Esophagus squamous epithelium (tissue), 5 donors: ENCODE measurements around the gene GPRIN3. TPM values are rescaled to one million over a fixed set of nuclear protein-coding genes. Genes with fewer than 3 reads are reported as not detected.

ENCODE experiments used
- DNase-seq: peaks from one replicate; lab custom pipeline; 2025; lab: John Stamatoyannopoulos, UW
- H3K27ac ChIP-seq, 4 donors: fragments of 200-600 bp; sonication (generic); one replicate each; pipeline ENCODE4 v1.5.1; 2016 to 2019; ENCODE audit warnings: mild to moderate bottlenecking in 1 of 4
- H3K27me3 ChIP-seq, 4 donors: fragments of 200-600 bp; sonication (generic); 1 replicate in 3 of 4; 2 replicates in 1 of 4; pipeline versions ENCODE4 v1.5.1 to v1.6.0; 2017 to 2021; ENCODE audit warnings: antibody characterized with exemption in 1 of 4
- H3K36me3 ChIP-seq, 3 donors: fragments of 200-600 bp; sonication (generic); one replicate each; pipeline ENCODE4 v1.5.1; 2016 to 2019
- H3K4me1 ChIP-seq, 3 donors: fragments of 200-600 bp; sonication (generic); one replicate each; pipeline ENCODE4 v1.5.1; 2017 to 2019
- H3K4me3 ChIP-seq, 4 donors: fragments of 200-600 bp; sonication (generic); 1 replicate in 3 of 4; 2 replicates in 1 of 4; pipeline ENCODE4 v1.5.1; 2016 to 2019; ENCODE audit warnings: mild to moderate bottlenecking in 2 of 4, moderate library complexity in 1 of 4
- H3K9me3 ChIP-seq, 3 donors: fragments of 200-600 bp; sonication (generic); one replicate each; pipeline ENCODE4 v1.5.1; 2016 to 2019
- CTCF ChIP-seq, 6 experiments: fragments of 450-650 bp in 4 of 6; fragments of 200-600 bp in 2 of 6; sonication (generic) in 2 of 6; IDR thresholded peaks; one replicate each; pipeline ENCODE4 v1.5.1; 2016 to 2019; ENCODE audit warnings: antibody characterized with exemption in 6 of 6, mild to moderate bottlenecking in 4 of 6, moderate library complexity in 4 of 6
- POLR2A ChIP-seq, 4 donors: fragments of 450-650 bp; IDR thresholded peaks; one replicate each; pipeline ENCODE4 v1.6.1; 2017; ENCODE audit warnings: antibody characterized with exemption in 4 of 4, mild to moderate bottlenecking in 4 of 4, moderate library complexity in 3 of 4
- WGBS, 2 donors: methylation state at CpG; one replicate each; pipeline ENCODE4 v1.1.5; 2018; 5-methylcytosine and 5-hydroxymethylcytosine counted together
- intact Hi-C: fragments of 100-400 bp; cut with DNase I; formaldehyde crosslinking; loops from one replicate; pipeline ENCODE4 v1.15.0; 2022
- total RNA-seq, 4 donors: library from RNA; depleted of rRNA; stranded (reverse); fragments of >200 nt; gene quantifications; one replicate each; pipeline ENCODE4 v1.1.0, GENCODE V29; 2016
- donor health status: DM: yes; HTN: yes; CAD: no.

Gene GPRIN3
- total RNA-seq, 4 donors from 2014 or later, result 0.83 to 4.2 (median 1.9) TPM

- H3K4me1 ChIP-seq, result peaks cover 0 to 7% (median 0%) of the 10 kb centered on the region in 3 donors
- no peak overlapping the region for H3K4me3 ChIP-seq
- no peaks in the 10 kb centered on the region for H3K9me3 ChIP-seq
- intact Hi-C loops, result no loop called here
- TF ChIP-seq CTCF (IDR thresholded peaks at IDR 0.05), result no peak
- H3K27ac ChIP-seq, result no peak overlapping the region
- H3K27me3 ChIP-seq, result no peaks in the 10 kb centered on the region
- WGBS, 2 donors, result 67 to 86% methylated on average over 1 of the region's 1 CpG
- no peak for DNase-seq
- H3K36me3 ChIP-seq, result peaks cover 0 to 2% (median 0%) of the 10 kb centered on the region in 3 donors
Observed at GRCh38 chr4:89253935-89254334, 53.7 kb downstream of the GPRIN3 start.

- no peaks in the 10 kb centered on the region for H3K27me3 ChIP-seq
- WGBS, 2 donors, result 83 to 86% methylated on average over 4 of the region's 4 CpGs
- H3K36me3 ChIP-seq, result peaks cover 0 to 7% (median 0%) of the 10 kb centered on the region in 3 donors
- peaks cover 0 to 7% (median 0%) of the 10 kb centered on the region in 3 donors for H3K4me1 ChIP-seq
- H3K9me3 ChIP-seq, result no peaks in the 10 kb centered on the region
- TF ChIP-seq CTCF (IDR thresholded peaks at IDR 0.05) (no peak), POLR2A (IDR thresholded peaks at IDR 0.05) (no peak)
- no peak overlapping the region for H3K4me3 ChIP-seq
- intact Hi-C loops, result no loop called here
- DNase-seq, result no peak
- H3K27ac ChIP-seq, result no peak overlapping the region
Observed at GRCh38 chr4:89253311-89253710, 54.3 kb downstream of the GPRIN3 start.

- H3K4me1 ChIP-seq, result no peaks in the 10 kb centered on the region
- H3K9me3 ChIP-seq, result no peaks in the 10 kb centered on the region
- H3K4me3 ChIP-seq, result no peak overlapping the region
- H3K27me3 ChIP-seq, result no peaks in the 10 kb centered on the region
- no peak overlapping the region for H3K27ac ChIP-seq
- peaks cover 0 to 7% (median 0%) of the 10 kb centered on the region in 3 donors for H3K36me3 ChIP-seq
- TF ChIP-seq POLR2A (IDR thresholded peaks at IDR 0.05) (no peak), CTCF (IDR thresholded peaks at IDR 0.05) (no peak)
- no peak for DNase-seq
- intact Hi-C loops, result no loop called here
Observed at GRCh38 chr4:89251396-89251795, 56.2 kb downstream of the GPRIN3 start.

GRCh38 chr4:89249716-89250361 lies 57.8 kb downstream of the GPRIN3 start:
- DNase-seq, result no peak
- WGBS, 2 donors, result 90 to 95% methylated on average over 9 of the region's 13 CpGs
- TF ChIP-seq CTCF (IDR thresholded peaks at IDR 0.05) (no peak), POLR2A (IDR thresholded peaks at IDR 0.05) (no peak)

GRCh38 chr4:89249313-89249712 lies 58.3 kb downstream of the GPRIN3 start:
- Histone ChIP-seq H3K4me3 (no peak overlapping the region), H3K9me3 (no peaks in the 10 kb centered on the region), H3K27me3 (no peaks in the 10 kb centered on the region), H3K4me1 (no peaks in the 10 kb centered on the region), H3K27ac (no peak overlapping the region), H3K36me3 (peaks cover 0 to 7% (median 0%) of the 10 kb centered on the region in 3 donors)
- DNase-seq, result no peak
- 75 to 79% methylated on average over 2 of the region's 2 CpGs for WGBS, 2 donors
- intact Hi-C loops, result no loop called here
- TF ChIP-seq CTCF (IDR thresholded peaks at IDR 0.05) (no peak), POLR2A (IDR thresholded peaks at IDR 0.05) (no peak)

More at GRCh38 chr4:89249716-89250361, 57.8 kb downstream of the GPRIN3 start:
- Histone ChIP-seq H3K4me1 (no peaks in the 10 kb centered on the region), H3K27ac (no peak overlapping the region), H3K36me3 (peaks cover 0 to 7% (median 0%) of the 10 kb centered on the region in 3 donors), H3K27me3 (no peaks in the 10 kb centered on the region), H3K9me3 (no peaks in the 10 kb centered on the region), H3K4me3 (no peak overlapping the region)
- intact Hi-C loops, result no loop called here
